ENCODE measurements around the gene TAF6L.

GRCh38 chr11:62775646-62776045, 4.5 kb downstream of the TAF6L start:
- no peak for TF ChIP-seq CTCF (IDR thresholded peaks at IDR 0.05)
- no peak for TF ChIP-seq ZFX (IDR thresholded peaks at IDR 0.05; ENCODE audit: borderline replicate concordance)

Measured in 22Rv1 (cell line).